GM12875 (cell line): ENCODE measurements around the gene MAN1B1.

Experiments
- H3K4me3 ChIP-seq: one replicate; pipeline ENCODE4 v1.5.1; 2011; ENCODE audit warnings: low read depth, low read length, control low read depth
- CTCF ChIP-seq: IDR thresholded peaks from 2 replicates; pipeline ENCODE4 v1.5.1; 2011; ENCODE audit warnings: low read depth, mild to moderate bottlenecking, control low read depth, inconsistent platforms, low read length, moderate library complexity, borderline replicate concordance; ENCODE audit not compliant: insufficient read depth

The MAN1B1 gene

GRCh38 chr9:137084526-137084925, 2.3 kb upstream of the MAN1B1 start:
- H3K4me3 ChIP-seq, result no peak overlapping the region
- no peak for TF ChIP-seq CTCF

- no peak for TF ChIP-seq CTCF
- peak overlapping the region; percentile 83 for H3K4me3 ChIP-seq
Observed at GRCh38 chr9:137085920-137086530, 760 bp upstream of the MAN1B1 start.

- no peak for TF ChIP-seq CTCF
- H3K4me3 ChIP-seq, result peak overlapping the region; percentile 89
Observed at GRCh38 chr9:137087409-137087925, 682 bp downstream of the MAN1B1 start.

- no peak overlapping the region for H3K4me3 ChIP-seq
Observed at GRCh38 chr9:137088121-137088520, 1.3 kb downstream of the MAN1B1 start.

GRCh38 chr9:137089232-137089947, 2.6 kb downstream of the MAN1B1 start:
- no peak overlapping the region for H3K4me3 ChIP-seq
- no peak for TF ChIP-seq CTCF

More at GRCh38 chr9:137088121-137088520, 1.3 kb downstream of the MAN1B1 start:
- no peak for TF ChIP-seq CTCF

GRCh38 chr9:137095664-137096517, 9.1 kb downstream of the MAN1B1 start:
- TF ChIP-seq CTCF, result peak; percentile 81
- H3K4me3 ChIP-seq, result peak overlapping the region; percentile 23
